ENCODE data around the gene PSPH. TPM values are rescaled to one million over a fixed set of nuclear protein-coding genes. Genes with fewer than 3 reads are reported as not detected.

PSPH gene
- total and polyA plus RNA-seq, 4 donors = 4.3 to 7.4 (median 6.5) TPM

GRCh38 chr7:55970561-55970960 lies 80.7 kb downstream of the PSPH start:
- intact Hi-C loops (cut with DNase I) = no loop called here
- Histone ChIP-seq H3K36me3 (ENCODE audit: control insufficient read depth in 1 of 2, insufficient read depth in 2 of 2, low read length in 1 of 2) (no peaks in the 10 kb centered on the region), H3K9me3 (ENCODE audit: control insufficient read depth, low read length) (no peaks in the 10 kb centered on the region), H3K27ac (ENCODE audit: low read depth in 1 of 2, low read length in 2 of 2) (no peak overlapping the region), H3K4me1 (ENCODE audit: control insufficient read depth in 1 of 2, insufficient read depth in 2 of 2, low read length in 2 of 2) (no peaks in the 10 kb centered on the region), H3K27me3 (ENCODE audit: control insufficient read depth in 1 of 2, insufficient read depth in 2 of 2, low read length in 1 of 2) (no peaks in the 10 kb centered on the region), H3K4me3 (ENCODE audit: low read length in 2 of 2) (no peak overlapping the region)
- ATAC-seq (ENCODE audit: low FRiP score) (no peak), DNase-seq (no peak)
- WGBS, 2 donors = 94 to 97% methylated on average over 7 of the region's 7 CpGs

DNA sequence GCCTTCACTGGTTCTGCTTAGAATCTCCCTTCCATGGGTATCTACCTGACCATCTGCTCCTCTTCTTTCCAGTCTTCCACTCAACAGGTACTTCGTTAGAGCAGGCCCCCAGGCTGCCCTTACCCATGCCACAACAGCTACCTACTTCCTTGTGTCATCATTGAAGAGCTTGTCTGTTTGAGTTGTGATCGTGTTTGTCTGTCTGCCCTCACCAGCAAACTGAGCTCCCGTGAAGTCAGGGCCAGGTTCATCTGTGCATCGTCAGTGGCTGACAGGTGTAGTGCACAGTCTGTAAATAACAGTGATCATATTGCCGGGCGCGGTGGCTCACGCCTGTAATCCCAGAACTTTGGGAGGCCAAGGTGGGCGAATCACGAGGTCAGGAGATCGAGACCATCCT lies 81.9 kb downstream of the PSPH start:
- 93 to 96% methylated on average over 11 of the region's 11 CpGs for WGBS, 2 donors
- H3K36me3 ChIP-seq (ENCODE audit: control insufficient read depth in 1 of 2, insufficient read depth in 2 of 2, low read length in 1 of 2) = no peaks in the 10 kb centered on the region
- no peak overlapping the region for H3K27ac ChIP-seq (ENCODE audit: low read depth in 1 of 2, low read length in 2 of 2)
- no peaks in the 10 kb centered on the region for H3K27me3 ChIP-seq (ENCODE audit: control insufficient read depth in 1 of 2, insufficient read depth in 2 of 2, low read length in 1 of 2)
- DNase-seq (no peak), ATAC-seq (ENCODE audit: low FRiP score) (no peak)
- no peaks in the 10 kb centered on the region for H3K4me1 ChIP-seq (ENCODE audit: control insufficient read depth in 1 of 2, insufficient read depth in 2 of 2, low read length in 2 of 2)
- intact Hi-C loops (cut with DNase I) = loop anchor here (10.0 kb wide), 1 partner anchor 325 kb away; no protein-coding TSS in a partner anchor
- no peak overlapping the region for H3K4me3 ChIP-seq (ENCODE audit: low read length in 2 of 2)
- no peaks in the 10 kb centered on the region for H3K9me3 ChIP-seq (ENCODE audit: control insufficient read depth, low read length)

DNA sequence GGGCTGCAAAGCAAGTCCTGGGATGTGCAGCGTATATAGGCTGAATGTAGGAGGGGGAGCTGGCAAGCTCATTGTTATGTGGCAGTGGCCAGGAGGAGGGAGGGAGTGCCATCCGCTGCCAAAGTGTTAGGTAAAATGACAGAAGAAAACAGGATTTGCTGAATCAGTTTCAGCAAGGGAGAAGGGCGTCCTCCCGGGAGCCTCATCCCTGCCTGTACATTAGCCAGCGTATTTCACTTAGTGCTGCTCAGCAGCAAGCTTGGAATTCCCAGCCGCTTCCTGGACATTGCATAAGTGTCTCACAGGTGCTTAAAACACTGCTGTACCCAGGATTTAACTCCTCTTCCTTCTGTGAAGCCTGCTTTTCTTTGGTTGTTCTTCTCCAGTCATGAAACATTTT lies 84.4 kb downstream of the PSPH start:
- no peaks in the 10 kb centered on the region for H3K4me1 ChIP-seq (ENCODE audit: control insufficient read depth in 1 of 2, insufficient read depth in 2 of 2, low read length in 2 of 2)
- intact Hi-C loops (cut with DNase I) = loop anchor here (10.0 kb wide), 1 partner anchor 322 kb away; no protein-coding TSS in a partner anchor
- H3K27ac ChIP-seq (ENCODE audit: low read depth in 1 of 2, low read length in 2 of 2) = no peak overlapping the region
- no peaks in the 10 kb centered on the region for H3K9me3 ChIP-seq (ENCODE audit: control insufficient read depth, low read length)
- WGBS, 2 donors = 75 to 91% methylated on average over 6 of the region's 6 CpGs
- ATAC-seq (ENCODE audit: low FRiP score) = no peak
- no peaks in the 10 kb centered on the region for H3K27me3 ChIP-seq (ENCODE audit: control insufficient read depth in 1 of 2, insufficient read depth in 2 of 2, low read length in 1 of 2)
- H3K36me3 ChIP-seq (ENCODE audit: control insufficient read depth in 1 of 2, insufficient read depth in 2 of 2, low read length in 1 of 2) = no peaks in the 10 kb centered on the region
- no peak overlapping the region for H3K4me3 ChIP-seq (ENCODE audit: low read length in 2 of 2)
- DNase-seq = no peak

- 66 to 71% methylated on average over 13 of the region's 13 CpGs for WGBS, 2 donors
- H3K4me3 ChIP-seq (ENCODE audit: low read length in 2 of 2) = no peak overlapping the region
- no peaks in the 10 kb centered on the region for H3K36me3 ChIP-seq (ENCODE audit: control insufficient read depth in 1 of 2, insufficient read depth in 2 of 2, low read length in 1 of 2)
- DNase-seq (no peak), ATAC-seq (ENCODE audit: low FRiP score) (no peak)
- H3K27ac ChIP-seq (ENCODE audit: low read depth in 1 of 2, low read length in 2 of 2) = no peak overlapping the region
- intact Hi-C loops (cut with DNase I) = loop anchor here (10.0 kb wide), 1 partner anchor 321 kb away; no protein-coding TSS in a partner anchor
- H3K27me3 ChIP-seq (ENCODE audit: control insufficient read depth in 1 of 2, insufficient read depth in 2 of 2, low read length in 1 of 2) = no peaks in the 10 kb centered on the region
- no peaks in the 10 kb centered on the region for H3K4me1 ChIP-seq (ENCODE audit: control insufficient read depth in 1 of 2, insufficient read depth in 2 of 2, low read length in 2 of 2)
- no peaks in the 10 kb centered on the region for H3K9me3 ChIP-seq (ENCODE audit: control insufficient read depth, low read length)
These were observed 85.3 kb downstream of the PSPH start for GRCh38 chr7:55965805-55966421.

DNA sequence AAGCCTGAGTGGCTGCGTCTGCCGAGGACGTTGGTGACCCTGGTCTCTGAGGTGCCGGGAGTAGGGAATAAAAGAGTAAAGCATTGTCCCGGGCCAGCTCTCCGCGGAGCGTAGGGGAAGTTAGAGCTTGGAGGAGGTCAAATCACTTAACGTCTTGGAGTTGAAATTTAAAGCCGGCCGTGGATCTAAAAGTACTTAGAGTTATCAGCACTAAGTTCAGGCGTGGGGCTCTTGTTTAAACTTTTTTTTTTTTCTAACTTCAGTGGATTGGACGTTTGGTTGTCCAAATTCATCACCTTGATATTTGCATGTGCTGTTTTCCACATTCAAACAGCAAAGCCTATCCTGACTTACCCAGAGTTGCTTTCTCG lies 86.2 kb downstream of the PSPH start:
- no peaks in the 10 kb centered on the region for H3K27me3 ChIP-seq (ENCODE audit: control insufficient read depth in 1 of 2, insufficient read depth in 2 of 2, low read length in 1 of 2)
- 1% methylated on average over 14 of the region's 14 CpGs for WGBS, 2 donors
- H3K9me3 ChIP-seq (ENCODE audit: control insufficient read depth, low read length) = no peaks in the 10 kb centered on the region
- H3K27ac ChIP-seq (ENCODE audit: low read depth in 1 of 2, low read length in 2 of 2) = peak overlapping the region; percentile 62 to 85
- intact Hi-C loops (cut with DNase I) = loop anchor here (10.0 kb wide), 1 partner anchor 320 kb away; no protein-coding TSS in a partner anchor
- no peaks in the 10 kb centered on the region for H3K36me3 ChIP-seq (ENCODE audit: control insufficient read depth in 1 of 2, insufficient read depth in 2 of 2, low read length in 1 of 2)
- H3K4me1 ChIP-seq (ENCODE audit: control insufficient read depth in 1 of 2, insufficient read depth in 2 of 2, low read length in 2 of 2) = no peaks in the 10 kb centered on the region
- no peak for ATAC-seq (ENCODE audit: low FRiP score)
- no peak for DNase-seq
- peak overlapping the region; percentile 90 to 96 for H3K4me3 ChIP-seq (ENCODE audit: low read length in 2 of 2)

- Histone ChIP-seq H3K27ac (ENCODE audit: low read depth in 1 of 2, low read length in 2 of 2) (peak within 1 kb of the TSS; percentile 72 to 85), H3K9me3 (ENCODE audit: control insufficient read depth, low read length) (no peaks in the 10 kb centered on the region), H3K4me3 (ENCODE audit: low read length in 2 of 2) (peak within 1 kb of the TSS; percentile 90 to 96), H3K4me1 (ENCODE audit: control insufficient read depth in 1 of 2, insufficient read depth in 2 of 2, low read length in 2 of 2) (no peaks in the 10 kb centered on the region), H3K27me3 (ENCODE audit: control insufficient read depth in 1 of 2, insufficient read depth in 2 of 2, low read length in 1 of 2) (no peaks in the 10 kb centered on the region), H3K36me3 (ENCODE audit: control insufficient read depth in 1 of 2, insufficient read depth in 2 of 2, low read length in 1 of 2) (no peaks in the 10 kb centered on the region)
- peak; percentile 89 to 92 for DNase-seq
- 0% methylated on average over 58 to 105 of the region's 105 CpGs for WGBS, 2 donors
- intact Hi-C loops (cut with DNase I) = loop anchor here (5.0 to 10.0 kb wide), 2 partner anchors 67 to 320 kb away; no protein-coding TSS in a partner anchor
- peak; percentile 91 for ATAC-seq (ENCODE audit: low FRiP score)
These were observed 86.8 kb downstream of the PSPH start, which contains the start of gene NIPSNAP2 for GRCh38 chr7:55964261-55965099. NIPSNAP2 (plus strand) TSS chr7:55964585; CDS start chr7:55964610, 25 bp downstream.

GRCh38 chr7:55963584-55964168 lies 87.6 kb downstream of the PSPH start:
- WGBS, 2 donors = 75 to 78% methylated on average over 15 of the region's 15 CpGs
- intact Hi-C loops (cut with DNase I) = loop anchor here (5.0 to 10.0 kb wide), 2 partner anchors 66 to 319 kb away; no protein-coding TSS in a partner anchor
- DNase-seq (no peak), ATAC-seq (ENCODE audit: low FRiP score) (no peak)
- Histone ChIP-seq H3K4me1 (ENCODE audit: control insufficient read depth in 1 of 2, insufficient read depth in 2 of 2, low read length in 2 of 2) (no peaks in the 10 kb centered on the region), H3K9me3 (ENCODE audit: control insufficient read depth, low read length) (no peaks in the 10 kb centered on the region), H3K27ac (ENCODE audit: low read depth in 1 of 2, low read length in 2 of 2) (no peak overlapping the region), H3K27me3 (ENCODE audit: control insufficient read depth in 1 of 2, insufficient read depth in 2 of 2, low read length in 1 of 2) (no peaks in the 10 kb centered on the region), H3K36me3 (ENCODE audit: control insufficient read depth in 1 of 2, insufficient read depth in 2 of 2, low read length in 1 of 2) (no peaks in the 10 kb centered on the region), H3K4me3 (ENCODE audit: low read length in 2 of 2) (no peak overlapping the region)

DNA sequence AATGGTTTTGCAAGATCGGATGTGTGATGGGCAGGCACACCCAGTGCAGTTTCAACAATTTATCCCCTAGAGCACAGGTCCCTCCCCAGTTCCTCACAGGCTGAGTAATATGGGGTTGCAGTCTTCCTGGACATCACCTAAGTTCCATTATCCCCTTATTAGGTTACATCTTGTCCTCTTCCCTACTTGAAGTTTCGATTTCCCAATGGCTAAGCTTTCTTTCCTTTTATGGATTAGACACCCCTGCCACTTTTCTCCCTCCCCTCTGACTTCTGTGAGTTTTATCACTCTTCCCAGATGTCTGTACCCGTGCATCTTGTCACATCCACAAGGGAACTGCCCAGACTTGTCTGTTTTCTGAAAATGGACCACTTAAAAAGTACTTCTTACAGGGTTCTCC lies 89.2 kb downstream of the PSPH start:
- ATAC-seq (ENCODE audit: low FRiP score) (no peak), DNase-seq (no peak)
- intact Hi-C loops (cut with DNase I) = loop anchor here (5.0 to 10.0 kb wide), 2 partner anchors 65 to 317 kb away; no protein-coding TSS in a partner anchor
- H3K4me3 ChIP-seq (ENCODE audit: low read length in 2 of 2) = no peak overlapping the region
- H3K9me3 ChIP-seq (ENCODE audit: control insufficient read depth, low read length) = no peaks in the 10 kb centered on the region
- 82 to 91% methylated on average over 3 of the region's 3 CpGs for WGBS, 2 donors
- no peak overlapping the region for H3K27ac ChIP-seq (ENCODE audit: low read depth in 1 of 2, low read length in 2 of 2)
- no peaks in the 10 kb centered on the region for H3K27me3 ChIP-seq (ENCODE audit: control insufficient read depth in 1 of 2, insufficient read depth in 2 of 2, low read length in 1 of 2)
- no peaks in the 10 kb centered on the region for H3K36me3 ChIP-seq (ENCODE audit: control insufficient read depth in 1 of 2, insufficient read depth in 2 of 2, low read length in 1 of 2)
- no peaks in the 10 kb centered on the region for H3K4me1 ChIP-seq (ENCODE audit: control insufficient read depth in 1 of 2, insufficient read depth in 2 of 2, low read length in 2 of 2)
